GM19397 (cell line): ENCODE data around the gene MSI2.
"Not testable (repeated sequence)": the region's sequence is repeated elsewhere in the genome, so short reads cannot be mapped to it uniquely, and the experiment has no call there.

Experiments used
- ATAC-seq: cut with Tn5 transposase; IDR thresholded peaks from one replicate; pipeline ENCODE4 v1.9.1; 2021; ENCODE audit warnings: mild to moderate bottlenecking, moderate library complexity; ENCODE audit not compliant: unreplicated experiment

MSI2 gene

DNA sequence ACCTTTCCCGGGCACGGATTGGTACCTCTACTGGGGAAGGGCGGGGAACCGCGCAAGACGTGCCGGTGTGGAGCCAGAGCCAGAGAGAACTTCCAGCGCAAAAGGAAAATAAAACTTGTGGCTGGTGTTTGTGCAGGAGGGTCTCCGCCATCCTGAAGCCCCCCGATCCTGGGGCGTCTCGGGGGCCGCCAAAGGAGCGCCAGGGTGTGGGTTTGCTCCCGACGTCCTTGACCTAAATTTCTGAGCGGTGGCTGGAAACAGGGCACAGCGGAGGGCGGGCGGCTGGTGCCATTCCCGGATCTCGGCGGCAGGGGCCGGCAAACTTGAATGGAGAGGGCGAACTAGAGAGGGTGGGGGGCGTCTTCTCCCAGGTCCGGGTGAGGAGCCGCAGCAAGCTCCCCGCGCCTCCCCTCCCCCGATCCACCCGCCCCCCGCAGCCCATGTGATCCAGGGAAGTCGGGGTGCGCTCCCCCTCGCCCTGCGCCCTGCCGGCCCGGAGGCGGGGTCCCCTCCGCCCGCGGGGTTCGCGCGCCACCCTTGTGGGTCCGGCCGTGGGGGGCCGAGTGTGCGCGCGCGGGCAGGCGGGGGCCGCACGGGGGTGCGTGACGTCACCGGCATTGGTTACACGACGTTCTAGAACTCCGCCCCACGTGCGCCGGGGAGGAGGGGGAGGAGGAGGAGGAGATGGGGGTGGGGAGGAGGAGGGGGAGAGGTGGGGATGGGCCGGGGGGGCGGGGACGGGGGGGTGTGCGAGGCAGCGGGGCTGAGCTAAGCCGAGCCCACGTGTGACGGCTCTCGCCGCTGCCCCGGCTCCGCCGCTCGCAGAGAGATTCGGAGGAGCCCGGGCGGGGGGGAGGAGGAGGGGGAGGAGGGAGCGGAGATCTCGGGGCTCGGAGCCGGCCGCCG, at the start of gene MSI2:
MSI2 (plus strand) TSS at position 748 of the 906 bp plus-strand sequence. CDS start 220 bp downstream, outside the sequence.
- ATAC-seq = peak; percentile 77

GRCh38 chr17:57206928-57207327, 49.4 kb upstream of the MSI2 start:
- no peak for ATAC-seq

- ATAC-seq = no peak
Measured at GRCh38 chr17:57207396-57207795, 48.9 kb upstream of the MSI2 start.

- no peak for ATAC-seq
Measured at GRCh38 chr17:57210224-57210553, 46.1 kb upstream of the MSI2 start.

DNA sequence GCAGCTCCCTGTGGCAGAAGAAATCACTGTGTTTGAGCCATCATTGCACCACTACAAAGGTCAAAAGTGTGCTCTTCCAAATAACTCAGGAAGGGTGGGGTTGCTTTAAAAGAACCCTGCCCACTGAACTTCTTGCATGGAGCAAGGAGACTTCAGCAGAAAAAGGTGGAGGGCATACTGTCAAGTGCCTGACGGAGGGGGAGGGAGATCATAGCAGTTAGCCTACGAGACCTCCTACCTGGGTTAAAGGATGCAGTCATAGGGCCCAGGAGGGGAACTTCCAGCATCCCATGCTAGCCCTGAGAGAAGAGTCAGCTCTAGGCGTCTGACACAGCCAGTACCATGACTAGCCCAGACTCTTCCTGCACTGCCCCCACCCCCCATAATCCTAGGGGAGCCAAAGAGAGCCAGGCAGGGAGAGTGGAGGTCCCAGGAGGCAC, 45.3 kb upstream of the MSI2 start:
- ATAC-seq = no peak

GRCh38 chr17:57211543-57211942, 44.8 kb upstream of the MSI2 start:
- no peak for ATAC-seq

GRCh38 chr17:57213180-57213825, 43.0 kb upstream of the MSI2 start:
- no peak for ATAC-seq

- no peak for ATAC-seq
Measured at GRCh38 chr17:57215317-57215716, 41.0 kb upstream of the MSI2 start.

DNA sequence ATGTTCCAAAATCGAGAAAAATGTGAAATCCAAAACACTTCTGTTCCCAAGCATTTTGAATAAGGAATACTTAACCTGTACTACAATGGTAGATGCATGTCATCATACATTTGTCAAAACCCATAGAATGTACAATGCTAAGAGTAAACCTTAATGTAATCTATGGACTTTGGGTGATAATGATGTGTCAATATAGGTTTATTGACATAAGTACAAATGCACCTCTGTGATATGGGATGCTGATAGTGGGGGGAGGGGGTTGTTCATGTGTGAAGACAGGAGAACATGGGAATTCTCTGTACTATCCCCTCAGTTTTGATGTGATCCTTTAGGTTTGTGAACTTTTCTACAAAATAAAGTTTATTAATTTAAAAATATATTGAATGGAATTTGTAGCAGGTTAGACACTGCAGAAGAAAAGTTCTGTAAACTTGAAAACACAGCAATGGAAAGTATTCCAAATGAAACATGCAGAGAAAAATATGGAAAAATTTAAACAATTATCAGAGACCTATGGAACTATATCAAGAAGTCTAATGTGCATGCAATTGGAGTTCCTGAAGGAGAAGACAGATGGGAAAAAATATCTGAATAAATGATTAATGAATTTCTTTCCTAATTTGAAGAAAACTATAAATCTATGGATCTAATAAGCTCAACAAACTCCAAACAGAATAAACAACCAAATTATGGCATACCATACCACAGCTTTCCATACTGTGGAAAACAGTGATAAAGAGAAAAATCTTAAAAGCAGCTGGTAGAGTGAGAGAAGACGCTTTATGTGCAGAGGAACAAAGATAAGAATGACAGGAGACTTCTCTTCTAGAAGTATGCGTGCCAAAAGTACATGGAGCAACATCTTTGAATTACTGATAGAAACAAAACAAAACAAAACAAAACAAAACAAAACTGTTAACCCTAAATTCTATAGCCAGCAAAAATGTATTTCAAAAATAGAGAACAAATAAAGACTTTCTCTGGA, 34.7 kb upstream of the MSI2 start:
- no peak for ATAC-seq

GRCh38 chr17:57222422-57222821, 33.9 kb upstream of the MSI2 start:
- not testable (repeated sequence) for ATAC-seq

GRCh38 chr17:57225127-57225526, 31.2 kb upstream of the MSI2 start:
- no peak for ATAC-seq

DNA sequence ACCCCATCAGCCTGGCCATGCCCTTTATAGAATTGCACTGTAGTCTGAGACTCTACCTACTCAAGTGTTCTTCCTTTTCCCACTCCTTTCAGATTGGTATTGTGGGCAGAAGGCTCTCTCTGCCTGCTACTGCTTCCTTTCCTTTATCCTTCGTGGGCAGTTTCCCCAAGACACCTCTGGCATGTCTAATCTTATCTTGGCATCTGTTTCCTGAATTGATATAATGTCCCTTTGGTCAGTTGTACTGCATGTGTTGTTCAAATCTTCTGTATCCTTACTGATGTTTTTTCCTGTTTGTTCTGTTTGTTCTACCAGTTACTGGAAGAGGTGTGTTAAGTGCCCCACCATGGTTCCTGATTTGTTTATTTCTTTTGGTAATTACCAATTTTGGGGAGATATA, 29.5 kb upstream of the MSI2 start:
- ATAC-seq = no peak

GRCh38 chr17:57228911-57229310, 27.4 kb upstream of the MSI2 start:
- no peak for ATAC-seq

- ATAC-seq = no peak
Measured at GRCh38 chr17:57234061-57234738, 22.1 kb upstream of the MSI2 start.

- ATAC-seq = no peak
Measured at GRCh38 chr17:57234739-57235092, 21.6 kb upstream of the MSI2 start.

DNA sequence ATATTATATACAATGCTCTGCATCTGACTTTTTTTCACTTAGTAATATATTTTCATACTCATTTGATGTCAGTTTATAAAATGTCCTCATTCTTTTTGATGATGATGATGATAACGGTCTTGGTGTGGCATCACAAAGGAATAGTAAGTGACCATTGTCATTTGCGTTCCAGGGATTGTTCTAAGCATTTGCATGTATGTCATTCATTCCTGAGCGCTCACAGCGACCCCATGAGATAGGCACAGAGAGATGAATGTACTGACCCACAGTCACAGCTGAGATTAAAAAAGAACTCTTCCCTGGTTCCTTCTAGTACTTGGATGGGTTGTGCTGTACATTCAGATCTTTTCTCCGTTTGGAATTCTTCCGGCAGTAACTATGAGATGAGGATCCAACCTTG, 21.2 kb upstream of the MSI2 start:
- no peak for ATAC-seq

- ATAC-seq = no peak
Measured at GRCh38 chr17:57236686-57237299, 19.5 kb upstream of the MSI2 start.

- ATAC-seq = no peak
Measured at GRCh38 chr17:57240648-57241047, 15.7 kb upstream of the MSI2 start.

- no peak for ATAC-seq
Measured at GRCh38 chr17:57242148-57242547, 14.2 kb upstream of the MSI2 start.

DNA sequence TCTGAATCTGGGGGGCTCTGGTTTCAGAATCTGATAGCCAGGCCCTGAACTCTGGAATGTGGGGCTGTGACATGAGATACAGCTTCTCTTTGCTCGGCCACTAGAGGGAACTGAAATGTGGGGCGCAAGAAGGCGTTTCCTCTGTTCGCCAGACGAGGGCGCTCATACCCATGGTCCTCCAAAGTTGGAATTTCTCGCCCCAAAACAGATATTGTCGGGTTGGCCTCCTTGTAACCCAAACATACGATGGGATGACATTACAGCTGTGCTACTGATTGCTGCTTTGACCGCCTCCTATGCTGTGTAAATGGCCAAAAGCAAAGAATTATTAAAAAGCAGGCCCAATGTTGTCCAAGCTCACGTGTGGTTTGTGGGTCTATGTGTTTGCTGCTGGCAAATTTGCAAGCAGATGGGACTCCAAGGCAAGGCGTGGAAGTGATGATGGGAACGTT, 13.1 kb upstream of the MSI2 start:
- no peak for ATAC-seq
